NCI-H69 (cell line): Measurements from ENCODE around the gene PCBP3.

Experiments
- DNase-seq: peaks from one replicate; lab custom pipeline; 2025; lab: John Stamatoyannopoulos, UW

Gene PCBP3

GRCh38 chr21:45982092-45982757 is 338.7 kb downstream of the PCBP3 start:
- DNase-seq = no peak

GRCh38 chr21:45982758-45983648 is 339.5 kb downstream of the PCBP3 start:
- no peak for DNase-seq

GRCh38 chr21:45983649-45983965 is 340.1 kb downstream of the PCBP3 start:
- DNase-seq = no peak

- peak; percentile 38 for DNase-seq
These were observed 340.5 kb downstream of the PCBP3 start for GRCh38 chr21:45983981-45984551.

- DNase-seq = no peak
These were observed 341.1 kb downstream of the PCBP3 start for GRCh38 chr21:45984584-45985095.

GRCh38 chr21:45985471-45986315 is 342.2 kb downstream of the PCBP3 start:
- DNase-seq = no peak

GRCh38 chr21:45986316-45987051 is 343.0 kb downstream of the PCBP3 start:
- no peak for DNase-seq

- no peak for DNase-seq
These were observed 343.7 kb downstream of the PCBP3 start for GRCh38 chr21:45987121-45987711.

- no peak for DNase-seq
These were observed 345.1 kb downstream of the PCBP3 start for GRCh38 chr21:45988366-45989347.

- no peak for DNase-seq
These were observed 346.0 kb downstream of the PCBP3 start for GRCh38 chr21:45989355-45990048.

- no peak for DNase-seq
These were observed 346.7 kb downstream of the PCBP3 start for GRCh38 chr21:45990049-45990711.

GRCh38 chr21:45990741-45991605 is 347.4 kb downstream of the PCBP3 start:
- DNase-seq = no peak

- DNase-seq = no peak
These were observed 348.2 kb downstream of the PCBP3 start for GRCh38 chr21:45991606-45992300.
